PFSK-1 (cell line): ENCODE data around the gene ZC3H11A.

Source experiments
- POLR2AphosphoS5 ChIP-seq: IDR thresholded peaks from 2 replicates; pipeline ENCODE4 v1.6.1; 2012; ENCODE audit warnings: low read depth, mild to moderate bottlenecking, control low read depth, low read length, moderate library complexity
- TAF1 ChIP-seq: IDR thresholded peaks from 2 replicates; pipeline ENCODE4 v1.6.1; 2012; ENCODE audit warnings: low read length, control low read depth, borderline replicate concordance; ENCODE audit not compliant: insufficient read depth

DNA sequence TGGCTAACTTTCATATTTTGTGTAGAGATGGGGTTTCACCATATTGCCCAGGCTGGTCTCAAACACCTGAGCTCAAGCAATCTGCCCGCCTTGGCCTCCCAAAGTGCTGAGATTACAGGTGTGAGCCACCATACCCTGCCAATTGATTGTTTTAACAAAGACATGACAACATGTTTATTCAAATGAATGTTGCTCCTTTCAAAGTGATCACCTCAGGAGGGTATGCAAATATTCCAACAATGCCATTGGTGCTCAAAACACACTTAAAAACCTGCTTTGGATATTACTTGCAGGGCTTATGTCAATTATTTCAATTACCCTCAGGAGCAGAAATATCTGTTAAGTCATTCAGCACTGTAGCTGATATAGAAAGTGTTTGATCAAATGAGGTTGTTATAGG lies 22.6 kb upstream of the ZC3H11A start:
- TF ChIP-seq TAF1: no peak
- no peak for TF ChIP-seq POLR2AphosphoS5
